ENCODE results near the gene GMDS.

DNA sequence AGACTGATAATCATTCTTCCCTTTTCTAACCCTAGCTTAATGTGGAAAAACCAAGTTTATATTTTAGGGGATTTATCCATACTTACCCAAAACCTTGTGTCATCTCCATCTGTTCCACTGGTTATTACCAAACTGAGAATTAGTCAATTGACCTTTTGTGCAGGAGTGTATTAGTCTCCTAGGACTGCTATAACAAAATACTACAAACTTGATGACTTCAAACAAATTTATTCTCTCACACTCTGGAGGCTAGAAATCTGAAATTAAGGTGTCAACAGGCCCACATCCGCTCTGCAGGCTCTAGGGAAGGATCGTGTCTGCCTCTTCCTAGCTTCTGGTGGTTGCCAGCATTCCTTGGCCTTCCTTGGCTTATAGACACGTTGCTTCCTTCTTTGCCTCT is 12.7 kb upstream of the GMDS start:
- TF ChIP-seq ZNF772 (CRISPR knock-in tag; IDR thresholded peaks at IDR 0.05) (no peak), ZSCAN12 (CRISPR knock-in tag; IDR thresholded peaks at IDR 0.05) (no peak), EZH2 (conservative IDR thresholded peaks at IDR 0.05; ENCODE audit: low read depth, low read length) (no peak), TBP (CRISPR knock-in tag; IDR thresholded peaks at IDR 0.05) (no peak), ZFP36L1 (CRISPR knock-in tag; IDR thresholded peaks at IDR 0.05) (no peak)
- TF ChIP-seq, protein P1, sequence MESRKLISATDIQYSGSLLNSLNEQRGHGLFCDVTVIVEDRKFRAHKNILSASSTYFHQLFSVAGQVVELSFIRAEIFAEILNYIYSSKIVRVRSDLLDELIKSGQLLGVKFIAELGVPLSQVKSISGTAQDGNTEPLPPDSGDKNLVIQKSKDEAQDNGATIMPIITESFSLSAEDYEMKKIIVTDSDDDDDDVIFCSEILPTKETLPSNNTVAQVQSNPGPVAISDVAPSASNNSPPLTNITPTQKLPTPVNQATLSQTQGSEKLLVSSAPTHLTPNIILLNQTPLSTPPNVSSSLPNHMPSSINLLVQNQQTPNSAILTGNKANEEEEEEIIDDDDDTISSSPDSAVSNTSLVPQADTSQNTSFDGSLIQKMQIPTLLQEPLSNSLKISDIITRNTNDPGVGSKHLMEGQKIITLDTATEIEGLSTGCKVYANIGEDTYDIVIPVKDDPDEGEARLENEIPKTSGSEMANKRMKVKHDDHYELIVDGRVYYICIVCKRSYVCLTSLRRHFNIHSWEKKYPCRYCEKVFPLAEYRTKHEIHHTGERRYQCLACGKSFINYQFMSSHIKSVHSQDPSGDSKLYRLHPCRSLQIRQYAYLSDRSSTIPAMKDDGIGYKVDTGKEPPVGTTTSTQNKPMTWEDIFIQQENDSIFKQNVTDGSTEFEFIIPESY (CRISPR knock-in tag; IDR thresholded peaks at IDR 0.05), result no peak
- TF ChIP-seq, protein P2, sequence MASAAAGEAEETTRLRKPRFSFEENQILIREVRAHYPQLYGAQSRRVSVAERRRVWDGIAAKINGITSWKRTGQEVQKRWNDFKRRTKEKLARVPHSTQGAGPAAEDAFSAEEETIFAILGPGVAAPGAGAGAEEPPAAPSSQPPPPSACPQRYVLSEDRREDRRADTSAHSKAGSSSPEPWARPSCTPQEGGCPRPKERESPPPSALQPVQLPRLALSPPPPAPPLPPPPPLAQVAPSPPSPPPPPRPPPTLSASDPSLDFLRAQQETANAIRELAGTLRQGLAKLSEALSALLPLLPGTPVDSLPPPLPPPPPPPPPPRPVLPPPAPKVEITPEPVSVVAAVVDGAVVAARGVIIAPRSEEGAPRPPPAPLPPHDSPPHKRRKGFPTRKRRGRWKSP (CRISPR knock-in tag; IDR thresholded peaks at IDR 0.05), result no peak
- TF ChIP-seq, protein P3, sequence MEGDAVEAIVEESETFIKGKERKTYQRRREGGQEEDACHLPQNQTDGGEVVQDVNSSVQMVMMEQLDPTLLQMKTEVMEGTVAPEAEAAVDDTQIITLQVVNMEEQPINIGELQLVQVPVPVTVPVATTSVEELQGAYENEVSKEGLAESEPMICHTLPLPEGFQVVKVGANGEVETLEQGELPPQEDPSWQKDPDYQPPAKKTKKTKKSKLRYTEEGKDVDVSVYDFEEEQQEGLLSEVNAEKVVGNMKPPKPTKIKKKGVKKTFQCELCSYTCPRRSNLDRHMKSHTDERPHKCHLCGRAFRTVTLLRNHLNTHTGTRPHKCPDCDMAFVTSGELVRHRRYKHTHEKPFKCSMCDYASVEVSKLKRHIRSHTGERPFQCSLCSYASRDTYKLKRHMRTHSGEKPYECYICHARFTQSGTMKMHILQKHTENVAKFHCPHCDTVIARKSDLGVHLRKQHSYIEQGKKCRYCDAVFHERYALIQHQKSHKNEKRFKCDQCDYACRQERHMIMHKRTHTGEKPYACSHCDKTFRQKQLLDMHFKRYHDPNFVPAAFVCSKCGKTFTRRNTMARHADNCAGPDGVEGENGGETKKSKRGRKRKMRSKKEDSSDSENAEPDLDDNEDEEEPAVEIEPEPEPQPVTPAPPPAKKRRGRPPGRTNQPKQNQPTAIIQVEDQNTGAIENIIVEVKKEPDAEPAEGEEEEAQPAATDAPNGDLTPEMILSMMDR (CRISPR knock-in tag; IDR thresholded peaks at IDR 0.05), result no peak
- TF ChIP-seq, protein P4, sequence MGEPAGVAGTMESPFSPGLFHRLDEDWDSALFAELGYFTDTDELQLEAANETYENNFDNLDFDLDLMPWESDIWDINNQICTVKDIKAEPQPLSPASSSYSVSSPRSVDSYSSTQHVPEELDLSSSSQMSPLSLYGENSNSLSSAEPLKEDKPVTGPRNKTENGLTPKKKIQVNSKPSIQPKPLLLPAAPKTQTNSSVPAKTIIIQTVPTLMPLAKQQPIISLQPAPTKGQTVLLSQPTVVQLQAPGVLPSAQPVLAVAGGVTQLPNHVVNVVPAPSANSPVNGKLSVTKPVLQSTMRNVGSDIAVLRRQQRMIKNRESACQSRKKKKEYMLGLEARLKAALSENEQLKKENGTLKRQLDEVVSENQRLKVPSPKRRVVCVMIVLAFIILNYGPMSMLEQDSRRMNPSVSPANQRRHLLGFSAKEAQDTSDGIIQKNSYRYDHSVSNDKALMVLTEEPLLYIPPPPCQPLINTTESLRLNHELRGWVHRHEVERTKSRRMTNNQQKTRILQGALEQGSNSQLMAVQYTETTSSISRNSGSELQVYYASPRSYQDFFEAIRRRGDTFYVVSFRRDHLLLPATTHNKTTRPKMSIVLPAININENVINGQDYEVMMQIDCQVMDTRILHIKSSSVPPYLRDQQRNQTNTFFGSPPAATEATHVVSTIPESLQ (CRISPR knock-in tag; conservative IDR thresholded peaks at IDR 0.05), result no peak
